Muscle of back (tissue), 11 donors: ENCODE data around the gene PCNT. TPM values are rescaled to one million over a fixed set of nuclear protein-coding genes. Genes with fewer than 3 reads are reported as not detected.

Experiments used
- DNase-seq, 3 donors: peaks; one replicate each; pipeline versions ENCODE4 v3.0.0 to v3.0.0-alpha.2; 2013
- polyA plus RNA-seq, 10 donors: library from polyadenylated mRNA; unstranded; fragments of 120-200 nt; gene quantifications; one replicate each; pipeline ENCODE4 v1.2.1, GENCODE V29; 2013; ENCODE audit not compliant: insufficient read length in 10 of 10

The PCNT gene
- polyA plus RNA-seq, 10 donors = 41.2 to 83.0 (median 53.0) TPM

- no peak for DNase-seq
These were observed 80.3 kb downstream of the PCNT start for GRCh38 chr21:46404306-46404705.

GRCh38 chr21:46406001-46406400 is 82.0 kb downstream of the PCNT start:
- DNase-seq = no peak

GRCh38 chr21:46409641-46410406 is 85.9 kb downstream of the PCNT start:
- DNase-seq = no peak

GRCh38 chr21:46410516-46410915 is 86.6 kb downstream of the PCNT start:
- DNase-seq = no peak

- no peak for DNase-seq
These were observed 87.3 kb downstream of the PCNT start for GRCh38 chr21:46411236-46411635.

- DNase-seq = no peak
These were observed 87.7 kb downstream of the PCNT start for GRCh38 chr21:46411691-46412090.

GRCh38 chr21:46412521-46413364 is 88.8 kb downstream of the PCNT start:
- no peak for DNase-seq

- DNase-seq = no peak
These were observed 89.4 kb downstream of the PCNT start for GRCh38 chr21:46413365-46413696.

- no peak for DNase-seq
These were observed 91.0 kb downstream of the PCNT start for GRCh38 chr21:46414965-46415275.

- DNase-seq = no peak
These were observed 92.6 kb downstream of the PCNT start for GRCh38 chr21:46416551-46416950.

- no peak for DNase-seq
These were observed 94.5 kb downstream of the PCNT start for GRCh38 chr21:46418265-46418946.

GRCh38 chr21:46420241-46421190 is 96.6 kb downstream of the PCNT start:
- DNase-seq = no peak

- no peak for DNase-seq
These were observed 97.3 kb downstream of the PCNT start for GRCh38 chr21:46421191-46421750.

- no peak for DNase-seq
These were observed 98.0 kb downstream of the PCNT start for GRCh38 chr21:46421756-46422555.

- DNase-seq = no peak
These were observed 98.8 kb downstream of the PCNT start for GRCh38 chr21:46422636-46423241.

- no peak for DNase-seq
These were observed 99.6 kb downstream of the PCNT start for GRCh38 chr21:46423546-46424038.

- DNase-seq = no peak
These were observed 100.2 kb downstream of the PCNT start for GRCh38 chr21:46424039-46424591.

- no peak for DNase-seq
These were observed 100.7 kb downstream of the PCNT start for GRCh38 chr21:46424621-46425020.

- no peak for DNase-seq
These were observed 101.1 kb downstream of the PCNT start for GRCh38 chr21:46425041-46425440.
